Retina (tissue), 1 donor: Measurements from ENCODE around the gene PERCC1.
"Not testable (repeated sequence)": the region's sequence is repeated elsewhere in the genome, so short reads cannot be mapped to it uniquely, and the experiment has no call there.

Experiments
- DNase-seq: peaks from one replicate; pipeline ENCODE4 v3.0.0-alpha.2; 2016

Gene PERCC1

GRCh38 chr16:1470481-1471251 lies 39.8 kb downstream of the PERCC1 start:
- no peak for DNase-seq

GRCh38 chr16:1471569-1472194 lies 40.8 kb downstream of the PERCC1 start:
- DNase-seq: no peak

GRCh38 chr16:1472974-1473373 lies 42.1 kb downstream of the PERCC1 start:
- no peak for DNase-seq

- peak; percentile 8 for DNase-seq
Measured at GRCh38 chr16:1474082-1474795, 43.4 kb downstream of the PERCC1 start.

GRCh38 chr16:1474796-1475551 lies 44.1 kb downstream of the PERCC1 start, which contains the start of gene CLCN7:
CLCN7 (minus strand) TSS chr16:1475028; CDS start chr16:1474974, 54 bp downstream.
- DNase-seq: peak; percentile 93

GRCh38 chr16:1475552-1476114 lies 44.8 kb downstream of the PERCC1 start:
- DNase-seq: no peak

GRCh38 chr16:1477033-1477432 lies 46.2 kb downstream of the PERCC1 start:
- no peak for DNase-seq

- DNase-seq: not testable (repeated sequence)
Measured at GRCh38 chr16:1478937-1479336, 48.1 kb downstream of the PERCC1 start.

GRCh38 chr16:1481906-1482835 lies 51.3 kb downstream of the PERCC1 start:
- DNase-seq: no peak
